GM04503 (cell line): ENCODE measurements around the gene LRRC4B.

ENCODE experiments used
- DNase-seq: peaks from one replicate; pipeline ENCODE4 v3.0.0-alpha.2; 2012; ENCODE audit warnings: low read depth

Gene LRRC4B

DNA sequence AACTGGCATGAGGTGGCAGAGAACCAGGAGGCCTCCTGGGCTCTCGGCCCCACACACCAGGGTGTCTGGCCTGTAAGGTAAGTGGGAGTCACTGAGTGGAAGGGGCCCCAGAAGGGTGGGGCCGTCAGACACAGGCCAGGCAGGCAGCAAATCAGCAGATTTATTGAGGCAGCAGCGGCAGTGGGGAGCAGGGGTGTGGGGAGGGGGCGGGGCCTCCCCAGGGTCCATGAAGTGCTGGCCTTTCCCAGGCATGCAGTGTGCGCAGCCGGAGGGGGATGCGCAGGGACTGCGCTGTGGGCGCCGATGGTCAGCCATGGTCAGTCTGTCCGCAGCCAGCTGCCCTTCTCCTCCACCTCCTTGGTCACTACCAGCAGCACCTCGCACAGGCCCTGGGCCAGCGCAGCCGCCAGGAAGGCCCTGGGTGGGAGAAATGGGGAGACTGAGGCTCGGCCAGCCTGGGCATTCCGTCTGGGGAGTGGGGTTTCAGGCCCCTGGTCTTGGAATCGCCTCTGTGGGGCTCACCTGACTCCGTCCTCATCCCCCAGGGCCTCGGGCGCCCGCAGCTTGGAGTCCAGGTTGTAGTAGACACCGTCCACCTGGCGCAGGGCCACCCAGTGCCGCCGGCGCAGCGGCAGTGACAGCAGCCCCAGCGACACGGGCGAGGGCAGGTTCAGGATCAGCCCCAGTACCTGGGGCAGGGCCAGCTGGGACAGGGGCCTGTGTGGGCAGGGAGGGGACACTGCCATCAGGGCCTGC, 62.2 kb downstream of the LRRC4B start:
- no peak for DNase-seq

GRCh38 chr19:50501568-50502475, 66.4 kb downstream of the LRRC4B start:
- no peak for DNase-seq

DNA sequence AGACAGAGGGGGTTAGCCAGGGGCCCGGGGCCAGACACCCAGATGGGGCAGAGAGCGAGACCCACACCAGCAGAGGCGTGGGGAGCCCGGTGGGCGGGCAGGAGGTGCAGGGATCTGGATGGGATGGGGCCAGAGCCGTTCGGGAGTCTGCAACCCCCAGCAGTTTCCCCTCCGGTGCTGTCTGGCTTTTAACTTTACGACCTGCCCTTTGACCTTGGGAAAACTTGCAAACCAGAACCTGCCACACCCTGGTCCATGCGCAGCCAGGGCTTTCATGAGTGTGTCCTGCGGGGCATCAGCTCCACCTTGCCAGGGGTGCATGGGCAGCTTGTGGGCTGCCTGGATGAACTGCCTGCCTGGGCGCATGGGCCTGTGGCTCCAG, 67.1 kb downstream of the LRRC4B start:
- no peak for DNase-seq

- DNase-seq = no peak
Measured at GRCh38 chr19:50500753-50501151, 67.5 kb downstream of the LRRC4B start.

- no peak for DNase-seq
Measured at GRCh38 chr19:50500060-50500752, 68.0 kb downstream of the LRRC4B start.

DNA sequence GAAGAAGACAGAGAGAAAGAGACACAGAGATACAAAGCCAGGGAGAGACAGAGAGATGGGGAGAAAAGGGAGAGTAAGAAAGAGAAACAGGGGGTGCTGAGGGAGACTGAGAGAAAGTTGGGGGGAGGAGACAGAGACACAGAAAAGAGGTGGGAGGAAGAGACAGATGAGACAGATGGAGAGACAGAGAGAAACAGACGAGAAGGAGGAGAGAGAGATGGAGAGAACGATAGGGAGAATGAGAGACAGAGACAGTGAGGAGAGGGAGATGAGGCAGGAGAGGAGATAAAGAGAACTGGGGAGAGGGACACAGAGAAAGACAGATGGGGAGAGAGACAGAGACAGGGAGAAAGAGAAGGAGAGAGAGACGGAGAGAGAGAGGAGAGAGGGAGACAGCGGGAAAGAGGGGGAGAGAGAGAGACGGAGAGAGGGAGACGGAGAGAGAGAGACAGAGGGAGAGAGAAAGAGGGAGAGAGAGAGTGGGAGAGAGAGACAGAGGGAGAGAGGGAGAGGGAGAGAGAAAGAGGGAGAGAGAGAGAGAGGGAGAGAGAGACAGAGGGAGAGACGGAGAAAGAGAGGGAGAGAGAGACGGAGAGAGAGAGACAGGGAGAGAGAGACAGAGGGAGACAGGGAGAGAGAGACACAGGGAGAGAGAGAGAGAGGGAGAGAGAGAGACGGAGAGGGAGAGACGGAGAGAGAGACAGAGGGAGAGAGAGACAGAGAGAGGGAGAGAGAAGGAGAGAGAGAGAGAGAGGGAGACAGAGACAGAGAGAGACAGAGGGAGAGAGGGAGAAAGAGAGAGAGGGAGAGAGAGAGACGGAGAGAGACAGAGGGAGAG, 69.8 kb downstream of the LRRC4B start:
- no peak for DNase-seq

DNA sequence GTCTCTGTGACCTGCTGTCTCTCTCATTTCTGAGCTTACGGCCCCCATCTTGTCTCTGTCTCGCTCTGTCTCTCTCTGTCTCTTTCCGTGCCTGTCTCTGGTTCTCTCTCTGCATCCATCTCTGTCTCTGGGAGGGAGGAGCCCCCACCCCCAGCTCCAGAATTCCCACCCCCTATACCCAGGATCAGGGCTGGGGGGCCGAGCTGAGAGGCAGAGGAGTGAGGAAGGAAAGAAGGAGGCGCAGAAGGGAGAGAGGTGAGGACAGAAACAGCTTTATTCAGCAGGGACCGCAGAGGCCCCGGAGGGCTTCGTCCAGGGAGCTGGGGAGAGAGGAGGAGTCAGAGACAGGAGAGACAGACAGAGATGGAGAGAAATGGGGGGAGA, 71.2 kb downstream of the LRRC4B start:
- no peak for DNase-seq

GRCh38 chr19:50496189-50497021, 71.8 kb downstream of the LRRC4B start:
- DNase-seq = no peak

DNA sequence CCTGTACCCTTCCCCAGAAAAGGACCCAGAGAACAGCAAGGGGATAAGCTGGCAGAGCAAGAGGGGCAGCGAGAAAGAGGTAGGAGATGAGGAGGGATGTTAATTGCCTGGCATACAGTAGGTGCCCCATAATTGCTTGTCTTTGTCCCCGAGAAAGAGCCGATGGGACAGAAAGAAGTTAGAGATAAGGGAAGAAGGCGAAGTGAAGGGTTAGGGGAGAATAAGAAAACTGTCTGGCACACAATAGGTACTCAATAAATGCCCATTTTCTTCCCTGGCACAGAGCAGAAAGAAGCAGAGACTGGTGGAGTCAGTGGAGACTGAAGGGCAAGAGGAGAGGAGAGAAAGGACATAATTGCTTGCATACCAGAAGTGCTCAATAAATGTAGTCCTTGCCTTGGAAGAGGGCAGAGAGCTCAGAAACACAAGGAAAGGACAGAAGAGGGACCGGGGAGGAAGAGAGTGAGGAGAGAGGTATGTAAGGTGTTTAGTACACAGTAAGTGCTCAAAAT, 73.2 kb downstream of the LRRC4B start:
- DNase-seq = no peak

- no peak for DNase-seq
Measured at GRCh38 chr19:50494186-50495019, 73.8 kb downstream of the LRRC4B start.

DNA sequence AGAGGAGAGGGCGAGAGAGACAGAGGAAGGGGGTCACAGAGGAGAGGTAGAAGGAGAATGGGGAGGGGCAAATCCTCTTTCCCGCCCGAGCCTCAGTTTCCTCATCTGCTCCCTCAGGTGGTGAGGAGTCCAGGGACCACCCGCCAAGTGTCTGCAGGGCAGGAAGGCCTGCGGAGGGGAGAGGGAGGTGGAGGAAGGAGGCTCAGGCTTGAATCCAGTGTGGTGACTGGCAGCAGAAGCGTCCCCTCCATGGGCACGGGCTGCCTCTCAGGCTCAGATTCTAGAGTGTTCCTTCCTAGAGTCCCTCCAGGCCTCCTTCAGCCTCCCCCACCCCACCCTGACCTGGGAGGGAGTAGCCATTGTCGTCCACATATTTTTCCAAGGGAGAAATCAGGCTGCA, 75.1 kb downstream of the LRRC4B start:
- no peak for DNase-seq

DNA sequence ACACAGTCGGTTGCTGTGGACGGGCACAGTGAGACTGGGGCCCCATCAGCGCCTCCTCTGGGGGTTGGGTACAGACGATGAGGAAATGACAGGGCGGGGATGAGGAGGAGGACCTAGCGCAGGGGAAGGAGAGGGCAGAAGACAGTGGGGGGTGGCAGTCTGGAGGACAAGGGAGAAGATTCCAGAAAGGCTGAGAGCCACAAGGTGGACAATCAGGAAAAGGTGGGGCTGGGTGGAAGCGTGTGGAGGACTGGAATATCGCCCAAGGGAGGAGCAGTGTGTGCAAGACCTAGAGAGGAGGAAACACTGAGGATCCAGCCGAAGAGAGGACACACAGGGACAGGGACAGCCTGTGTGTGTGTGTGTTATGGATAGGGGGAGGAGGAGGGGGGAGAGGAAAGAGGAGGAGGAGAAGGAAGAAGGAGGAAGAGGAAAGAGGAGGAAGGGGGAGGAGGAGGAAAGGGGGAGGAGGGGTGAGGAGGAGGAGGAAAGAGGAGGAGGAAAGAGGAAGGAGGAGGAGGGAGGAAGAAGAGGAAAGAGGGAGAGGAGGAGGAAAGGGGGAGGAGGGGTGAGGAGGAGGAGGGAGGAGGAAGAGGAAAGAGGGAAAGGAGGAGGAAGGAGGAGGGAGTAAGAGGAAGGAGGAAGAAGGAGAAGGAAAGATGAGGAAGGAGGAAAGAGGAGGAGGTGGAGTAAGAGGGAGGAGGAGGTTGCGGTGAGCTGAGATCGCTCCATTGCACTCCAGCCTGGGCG, 75.8 kb downstream of the LRRC4B start:
- DNase-seq = no peak

GRCh38 chr19:50490991-50491472, 77.2 kb downstream of the LRRC4B start:
- DNase-seq = no peak

GRCh38 chr19:50490411-50490811, 77.8 kb downstream of the LRRC4B start:
- no peak for DNase-seq

GRCh38 chr19:50489461-50490011, 78.7 kb downstream of the LRRC4B start:
- DNase-seq = no peak

- DNase-seq = no peak
Measured at GRCh38 chr19:50488389-50489194, 79.6 kb downstream of the LRRC4B start.

GRCh38 chr19:50486823-50487515, 81.3 kb downstream of the LRRC4B start:
- no peak for DNase-seq
